GM19351 (cell line): Measurements from ENCODE around the gene CCL1.

ENCODE experiments used
- ATAC-seq: cut with Tn5 transposase; IDR thresholded peaks from one replicate; pipeline ENCODE4 v1.9.1; 2021; ENCODE audit warnings: mild to moderate bottlenecking, moderate library complexity; ENCODE audit not compliant: unreplicated experiment

CCL1 gene

DNA sequence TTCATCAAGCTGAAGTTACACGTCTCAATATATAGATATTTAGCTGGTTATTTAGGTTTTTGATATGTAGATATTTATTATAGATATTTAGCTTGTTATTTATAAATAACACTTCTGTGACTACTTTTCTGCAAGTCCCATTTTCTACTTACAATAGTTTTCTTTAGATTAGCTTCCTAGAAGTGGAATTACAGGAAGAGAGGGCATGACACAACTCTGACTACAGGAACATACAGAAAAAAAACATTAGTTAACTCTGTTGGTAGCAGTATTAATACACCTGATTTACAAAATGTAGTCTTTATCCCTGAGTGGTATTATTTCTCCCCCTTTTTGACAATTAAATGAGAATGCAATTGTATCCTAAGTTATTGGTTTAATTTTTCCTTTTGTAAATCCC lies 21.2 kb upstream of the CCL1 start:
- no peak for ATAC-seq

DNA sequence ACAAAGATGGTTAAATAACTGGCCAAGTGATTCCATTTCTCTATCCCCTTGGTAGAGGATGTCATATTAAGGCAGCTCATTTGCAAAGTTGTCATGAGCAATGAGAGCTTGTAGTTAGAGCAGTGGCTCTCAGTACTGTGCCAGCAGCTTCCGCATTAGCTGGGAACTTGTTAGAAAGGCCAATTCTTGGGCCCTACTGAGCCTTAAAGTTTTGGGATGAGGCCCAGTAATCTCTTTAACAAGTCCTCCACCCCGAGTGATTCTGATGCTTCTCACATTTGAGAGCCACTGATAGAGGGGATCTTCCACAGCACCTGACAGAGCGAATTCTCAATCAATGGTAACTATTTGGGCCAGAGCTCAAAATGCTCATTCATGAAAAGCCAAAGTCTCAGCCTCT lies 20.2 kb upstream of the CCL1 start:
- no peak for ATAC-seq

DNA sequence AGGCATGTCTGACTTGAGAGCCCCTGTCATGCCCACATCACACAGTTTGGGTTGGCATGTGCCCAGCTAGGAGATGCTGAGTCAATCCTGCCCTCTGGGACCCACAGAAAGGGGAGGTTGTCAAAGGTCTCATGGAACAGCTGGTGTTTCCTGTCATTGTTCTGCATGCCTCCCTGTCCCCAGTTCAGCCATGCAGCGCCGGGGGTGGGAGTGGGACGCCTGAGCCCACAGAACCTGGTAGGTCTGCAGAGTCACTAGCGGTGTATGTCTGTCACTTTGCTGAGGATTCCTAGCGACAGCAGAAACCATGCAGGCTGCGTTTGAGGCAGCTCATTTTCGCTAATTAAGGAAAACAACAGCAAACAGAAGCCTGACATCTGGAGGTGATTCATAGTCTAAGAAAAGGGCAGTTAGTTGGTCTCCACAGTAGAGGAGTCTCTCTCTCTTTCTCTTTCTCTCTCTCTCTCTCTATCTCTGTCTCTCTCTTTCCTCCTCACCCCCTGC lies 19.6 kb upstream of the CCL1 start:
- no peak for ATAC-seq

DNA sequence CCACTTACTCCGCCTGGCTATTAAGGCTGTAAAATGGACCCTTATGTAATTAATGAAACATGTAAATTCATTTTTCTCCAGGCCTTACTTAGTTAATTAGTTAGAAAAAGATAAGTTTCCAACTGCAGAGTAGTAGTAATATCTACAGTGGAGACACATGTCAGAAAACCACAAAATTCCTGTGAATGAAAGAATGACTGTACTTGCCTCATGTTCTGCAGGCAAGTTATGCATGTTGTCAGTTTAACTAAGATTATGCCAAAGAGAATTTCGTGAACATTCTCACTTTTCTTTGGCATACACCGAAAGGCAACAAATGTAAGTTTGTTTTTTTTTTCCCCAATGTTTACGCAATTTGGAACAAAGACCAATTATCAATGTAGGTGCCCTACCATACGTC lies 16.8 kb upstream of the CCL1 start:
- ATAC-seq, result no peak

DNA sequence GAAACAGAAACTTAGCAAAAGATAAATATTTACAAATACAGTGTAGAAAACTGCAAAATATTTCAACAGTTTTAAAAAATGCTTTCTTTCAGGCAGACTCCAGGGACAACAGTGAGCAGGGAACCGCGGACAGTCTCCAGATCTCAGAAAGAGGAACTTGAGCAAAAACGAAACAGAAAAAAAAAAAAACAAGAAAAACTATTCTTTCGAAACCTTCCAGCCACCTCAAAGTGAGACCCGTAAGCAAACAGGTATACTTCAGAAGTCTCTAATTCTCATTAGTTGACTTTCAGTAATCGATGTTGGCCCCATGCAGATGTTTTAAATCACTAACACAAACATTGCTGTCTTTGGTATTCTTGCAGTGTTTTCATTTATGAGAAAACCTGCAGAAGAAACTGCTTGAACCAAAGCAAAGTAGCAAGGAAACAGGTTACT lies 15.7 kb upstream of the CCL1 start:
- ATAC-seq, result peak; percentile 73

DNA sequence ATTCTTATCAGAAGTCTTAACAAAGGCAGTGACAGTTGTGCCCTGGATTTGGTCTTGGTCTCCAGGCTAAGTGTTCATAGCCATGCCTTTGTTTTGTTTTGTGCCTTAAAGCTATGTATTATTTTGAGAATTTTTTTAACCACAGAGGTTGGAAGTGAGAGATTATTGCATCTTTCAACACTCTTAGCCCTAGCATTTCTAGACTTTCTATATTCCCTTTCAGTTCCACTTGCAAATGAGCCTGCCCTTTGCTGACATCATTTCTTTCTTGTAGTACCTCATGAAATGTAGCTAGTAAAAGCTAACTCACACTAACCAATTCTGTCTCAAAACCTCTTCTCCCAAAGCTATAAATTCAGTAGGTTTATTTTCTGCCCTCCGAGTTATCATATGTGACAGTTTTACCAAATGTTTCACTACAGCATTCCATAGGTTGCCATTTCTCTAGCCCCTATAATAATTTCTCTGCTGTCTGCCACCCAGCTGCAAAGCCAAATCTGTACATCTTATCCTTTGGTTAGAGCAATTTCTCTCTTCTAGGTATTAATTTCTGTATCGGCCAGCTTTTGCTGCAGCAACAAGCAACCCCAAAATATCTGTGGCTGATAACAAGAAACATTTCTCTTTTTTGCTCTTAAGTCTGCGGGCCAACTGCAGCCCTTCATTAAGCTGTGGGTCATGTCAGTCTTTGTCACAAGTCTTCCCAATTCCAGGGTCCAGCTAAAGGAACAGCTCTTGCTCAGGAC lies 14.2 kb upstream of the CCL1 start:
- ATAC-seq, result peak; percentile 70

DNA sequence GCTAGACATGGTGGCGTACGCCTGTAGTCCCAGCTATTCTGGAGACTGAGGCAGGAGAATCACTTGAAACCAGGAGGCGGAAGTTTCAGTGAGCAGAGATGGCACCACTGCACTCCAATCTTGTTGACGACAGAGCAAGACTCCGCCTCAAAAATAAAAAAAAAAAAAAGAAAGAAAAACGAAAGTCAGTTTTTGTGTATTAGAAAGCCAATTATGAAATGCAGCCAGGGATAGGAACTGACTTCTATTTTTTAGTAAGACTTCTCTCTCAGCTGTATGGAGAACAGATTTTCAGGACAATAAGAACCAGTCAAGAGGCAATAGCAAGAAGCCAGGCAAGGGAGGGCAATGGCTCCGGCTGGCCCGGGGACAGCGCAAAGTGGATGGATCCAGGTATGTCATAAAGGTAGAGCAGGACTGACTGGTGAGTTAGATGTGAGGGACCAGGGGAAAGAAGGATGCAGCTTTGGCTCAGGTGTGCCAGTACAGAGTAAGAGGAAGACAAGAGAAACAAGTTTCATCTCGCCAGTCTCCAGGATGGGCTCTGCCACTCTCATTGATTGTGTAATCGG lies 12.5 kb upstream of the CCL1 start:
- ATAC-seq, result no peak

DNA sequence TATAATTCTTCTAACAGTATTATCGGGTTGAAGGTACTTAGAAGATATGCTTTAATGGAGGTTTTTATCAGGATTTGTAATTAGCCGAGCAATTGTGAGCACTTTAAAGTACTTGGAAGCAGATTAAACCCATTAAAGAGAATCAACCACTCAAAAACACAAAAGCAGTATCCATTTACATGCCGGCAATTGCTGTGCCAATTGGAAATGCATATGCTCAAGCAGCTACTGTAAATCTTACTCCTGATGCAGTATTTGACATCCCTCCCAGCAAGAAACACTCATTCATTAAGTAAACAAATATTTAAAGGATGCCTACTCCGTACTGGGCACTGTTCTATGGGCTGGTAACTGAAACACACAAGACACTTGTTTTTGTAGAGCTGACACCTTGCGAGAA lies 11.4 kb upstream of the CCL1 start:
- no peak for ATAC-seq

DNA sequence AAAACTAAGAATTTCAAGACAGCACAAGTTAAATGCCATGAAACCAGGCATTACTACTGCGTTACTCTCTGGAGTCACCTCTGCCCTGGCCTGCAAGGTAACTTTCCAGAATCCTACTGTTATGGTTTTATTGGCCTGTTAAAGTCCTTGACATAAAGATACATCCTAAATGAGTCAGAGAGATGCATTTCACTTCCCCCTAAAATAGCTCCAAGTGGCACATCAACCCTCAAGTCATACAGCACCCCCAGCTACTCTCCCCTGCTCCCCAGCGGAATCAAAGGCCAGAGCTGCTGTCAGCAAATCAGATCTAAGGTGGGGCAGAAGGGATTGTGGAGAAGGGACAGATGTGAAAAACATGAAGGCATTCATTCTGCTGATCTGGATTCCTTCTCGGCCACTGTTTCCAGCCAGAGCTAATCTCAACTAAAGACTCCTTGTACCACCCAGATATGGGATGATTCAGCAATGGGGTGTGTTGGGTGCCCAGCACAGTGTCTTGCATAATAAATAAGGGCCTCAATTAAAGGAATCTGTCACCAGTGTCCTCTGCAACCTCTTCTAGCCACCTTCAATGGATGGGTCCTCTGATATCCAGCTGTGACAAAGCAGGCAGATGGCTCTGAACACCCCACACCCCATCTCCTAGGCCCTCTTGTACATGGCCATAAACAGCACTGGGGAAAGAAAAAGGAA lies 8.5 kb upstream of the CCL1 start:
- no peak for ATAC-seq

DNA sequence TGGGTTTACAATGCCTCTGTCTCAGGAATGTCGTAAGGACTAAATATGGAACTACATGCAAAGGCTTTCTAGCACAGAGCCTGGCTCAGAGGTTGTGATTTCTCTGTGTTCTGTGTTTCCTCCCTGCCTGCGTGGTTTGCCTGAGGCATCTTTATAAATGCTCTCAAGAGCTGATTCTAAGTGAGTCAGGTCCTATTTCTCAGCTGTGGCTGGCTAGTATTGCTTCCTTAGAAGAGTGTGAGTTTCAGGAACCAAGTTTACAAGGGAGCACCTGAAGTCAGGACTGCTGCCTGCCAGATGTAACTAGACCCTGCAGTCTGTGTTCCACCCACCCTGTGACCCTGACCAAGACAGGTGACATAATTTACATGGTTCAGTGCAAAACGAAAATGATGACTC lies 8.0 kb upstream of the CCL1 start:
- ATAC-seq, result no peak

DNA sequence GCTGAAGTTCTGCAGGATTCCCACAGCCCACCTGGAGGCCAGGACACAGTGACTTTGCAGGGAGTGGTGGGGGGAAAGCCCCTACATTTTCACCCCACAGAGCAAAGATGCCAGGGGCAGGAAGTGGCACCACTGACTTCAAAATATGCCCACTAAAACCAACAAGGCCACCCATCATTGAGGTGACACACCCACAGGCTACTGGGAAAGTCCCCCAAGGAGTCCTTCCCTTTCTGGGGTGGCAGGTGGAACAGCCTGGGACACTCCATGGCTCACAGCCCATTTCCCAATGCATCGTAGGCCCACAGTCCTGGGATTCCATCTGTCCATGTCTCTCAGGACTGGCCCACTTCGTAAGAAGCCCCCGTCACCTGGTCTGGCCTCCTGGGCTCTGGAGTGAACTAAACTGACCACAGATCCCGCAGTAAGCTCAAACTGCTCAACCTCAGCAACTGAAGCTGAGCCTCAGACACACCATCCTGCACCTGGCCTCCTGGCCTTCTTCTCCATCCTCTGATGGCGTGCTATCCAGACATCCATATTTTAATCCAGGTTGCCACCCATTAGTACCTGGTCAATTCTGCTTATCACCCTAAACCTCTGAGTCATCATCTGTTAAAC lies 7.5 kb upstream of the CCL1 start:
- no peak for ATAC-seq

DNA sequence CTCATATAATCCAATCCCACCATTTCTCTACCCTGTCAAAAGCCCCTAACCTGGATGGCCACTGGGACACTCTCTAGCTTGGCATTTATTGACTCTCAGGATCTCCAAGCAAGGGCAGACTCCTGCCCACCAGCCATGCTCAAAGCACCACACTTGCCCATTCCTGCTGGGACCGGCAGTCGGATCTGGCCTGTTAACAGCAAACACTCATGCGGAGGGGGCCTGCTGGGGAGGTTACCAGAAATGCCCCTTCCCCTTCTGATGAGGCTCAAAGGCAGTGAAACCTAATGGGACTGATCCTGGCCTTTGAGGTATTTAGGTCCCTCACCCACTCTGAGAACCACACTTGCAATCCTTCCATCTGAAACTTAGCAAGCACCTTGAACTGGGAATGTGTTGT lies 6.5 kb upstream of the CCL1 start:
- no peak for ATAC-seq

DNA sequence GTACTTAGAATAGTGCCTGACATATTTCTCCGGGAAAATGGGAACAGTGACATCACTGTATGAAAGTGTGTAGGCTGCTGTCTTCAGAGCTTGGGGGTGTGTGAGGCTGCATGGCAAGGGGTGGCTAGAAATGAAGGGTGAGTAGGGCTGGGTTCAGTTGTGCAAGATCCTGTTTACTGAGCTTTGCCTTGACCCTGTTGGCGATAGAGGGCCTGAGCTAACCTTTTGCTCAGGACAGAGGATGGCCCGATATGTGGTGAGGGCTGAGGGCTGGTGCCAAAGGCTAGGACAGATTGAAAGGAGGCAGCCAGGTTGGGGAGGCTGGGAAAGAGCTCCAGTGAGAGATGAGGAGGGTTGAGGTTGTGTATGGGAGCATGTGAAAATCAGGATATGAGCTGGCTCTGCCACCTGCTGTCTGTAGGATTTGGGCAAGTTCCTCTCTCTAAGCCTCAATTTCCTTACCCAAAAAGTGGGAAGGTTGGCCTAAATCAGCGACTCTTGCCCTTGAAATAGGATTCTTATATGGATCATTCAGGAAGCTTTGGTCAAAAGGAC lies 6.0 kb upstream of the CCL1 start:
- ATAC-seq, result no peak

DNA sequence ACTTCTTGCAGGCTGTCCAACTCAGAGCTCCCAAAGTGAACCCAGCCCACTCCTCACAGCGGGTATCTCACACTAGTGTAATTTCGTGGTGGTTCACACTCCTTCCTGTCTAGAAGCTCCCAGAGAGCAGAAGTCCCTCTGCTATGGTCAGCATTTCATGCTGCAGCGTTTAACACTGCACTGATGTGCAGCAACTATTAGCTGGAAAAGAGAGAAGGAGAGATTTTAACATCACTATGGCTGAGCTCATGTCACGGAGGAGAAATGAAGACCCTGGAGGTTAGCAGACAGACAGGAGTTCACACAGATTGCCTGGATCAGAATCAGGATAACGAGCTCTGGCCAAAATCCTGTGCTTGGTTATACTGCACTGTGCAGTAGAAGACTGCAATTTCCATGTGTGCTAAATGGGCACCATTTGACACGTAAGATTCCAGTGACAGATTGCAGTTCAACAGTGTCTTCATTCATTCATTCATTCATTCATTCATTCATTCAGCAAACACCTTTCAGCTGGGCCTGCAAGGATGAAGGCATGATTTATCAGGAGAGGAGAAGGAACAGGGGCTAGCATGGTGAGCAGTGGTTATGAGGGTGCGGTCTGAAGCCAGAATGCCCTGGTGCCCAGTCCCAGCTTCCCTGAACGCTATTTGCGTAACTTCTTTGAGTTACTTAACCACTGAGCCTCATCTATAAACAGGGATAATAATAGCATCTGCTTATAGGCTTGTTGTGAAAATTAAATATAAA lies 5.3 kb upstream of the CCL1 start:
- ATAC-seq, result no peak

DNA sequence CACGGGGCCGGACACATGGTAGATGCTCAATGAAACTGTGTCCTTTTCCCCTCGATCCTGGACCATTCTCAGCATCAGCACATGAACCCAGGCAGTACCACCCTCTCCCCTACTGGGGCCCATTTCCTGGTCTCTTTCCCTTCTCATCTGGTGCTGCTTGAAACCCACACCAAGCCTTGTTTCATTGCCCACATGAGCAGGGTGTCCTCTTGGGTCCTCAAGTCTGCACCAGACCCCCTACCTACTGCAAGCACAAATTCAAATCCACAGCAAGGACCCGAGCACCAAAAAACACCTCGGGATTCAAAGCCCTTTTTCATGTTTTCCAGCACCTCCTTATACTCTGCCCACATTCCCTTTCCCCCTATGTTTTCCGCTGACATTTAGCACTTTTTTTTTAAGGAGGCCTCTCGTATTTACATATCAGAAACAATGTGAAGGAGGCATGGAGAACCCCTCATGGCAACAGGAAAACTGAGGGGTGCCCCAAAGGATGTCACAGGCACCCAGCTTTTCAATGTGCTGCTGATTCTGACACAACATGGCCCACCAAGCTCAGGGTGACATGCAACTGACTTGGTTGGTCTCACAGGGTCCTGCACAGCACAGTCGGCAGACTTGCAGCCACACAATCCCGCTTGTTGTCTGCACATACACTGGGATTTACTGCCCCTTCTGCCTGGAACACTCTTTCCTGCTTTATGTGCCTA lies 4.6 kb upstream of the CCL1 start:
- ATAC-seq, result no peak

DNA sequence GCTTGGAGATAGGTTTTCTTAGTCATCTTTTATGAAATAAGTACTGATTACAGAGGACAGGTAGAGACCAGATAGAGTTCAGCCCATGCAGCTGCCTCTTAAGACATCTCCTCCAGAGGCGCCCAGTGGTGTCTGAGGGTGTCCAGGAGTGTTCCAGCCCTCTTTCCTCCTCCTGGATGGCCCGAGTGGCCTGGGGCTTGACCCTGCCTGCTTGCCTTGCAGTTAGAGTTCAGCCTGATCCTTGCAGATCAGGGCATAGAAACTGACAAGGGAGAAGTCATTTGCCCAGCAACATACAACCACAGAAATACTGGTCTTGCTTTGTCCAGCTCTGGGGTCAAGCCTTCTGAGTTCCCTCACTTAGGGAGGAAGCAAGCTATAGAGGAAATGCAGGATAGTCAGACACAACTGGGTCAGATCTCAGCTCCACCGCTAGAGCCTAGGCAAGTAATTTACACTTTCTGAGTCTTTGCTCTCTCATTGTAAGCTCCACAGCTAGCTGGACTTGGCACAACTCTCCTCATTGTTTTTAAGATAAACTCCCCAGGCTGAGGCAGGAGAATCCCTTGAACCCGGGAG lies 3.6 kb upstream of the CCL1 start:
- no peak for ATAC-seq

DNA sequence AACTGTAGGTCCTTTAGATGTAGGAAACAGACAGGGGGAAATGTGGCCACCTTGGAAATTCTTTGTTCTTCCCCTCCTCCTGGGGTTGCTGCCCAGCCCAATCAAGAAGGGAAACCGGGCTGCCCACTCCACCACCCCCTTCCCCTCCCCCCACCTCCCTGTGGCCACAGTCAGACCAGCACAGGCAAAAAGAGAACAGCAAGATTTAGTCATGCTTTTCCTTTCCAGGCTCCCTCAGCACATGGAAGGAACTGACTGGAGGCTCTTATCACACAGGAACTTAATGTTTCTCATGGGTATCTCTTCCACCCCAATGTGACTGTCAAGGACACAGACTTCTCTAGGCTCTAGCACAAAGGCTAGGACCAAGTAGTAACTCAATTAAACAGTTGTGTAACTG lies 3.0 kb upstream of the CCL1 start:
- ATAC-seq, result no peak

DNA sequence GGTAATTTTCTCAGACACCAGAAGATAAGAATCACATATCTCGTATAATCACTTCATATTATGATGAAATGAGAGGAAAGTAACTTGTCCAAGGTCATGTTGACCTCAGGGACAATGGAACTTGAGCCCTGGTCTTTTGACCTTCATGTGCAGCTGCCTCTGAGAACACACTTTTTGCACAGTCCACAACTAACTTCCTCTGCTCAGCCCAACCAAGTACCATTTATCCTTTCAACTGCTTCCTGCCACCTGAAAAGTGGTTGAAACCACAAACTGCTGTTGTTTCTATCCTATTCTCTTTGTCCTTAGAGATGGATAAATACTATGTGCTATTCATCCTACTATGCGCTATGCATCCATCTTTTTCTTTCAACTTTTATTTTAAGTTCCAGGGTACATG lies 2.3 kb upstream of the CCL1 start:
- no peak for ATAC-seq

DNA sequence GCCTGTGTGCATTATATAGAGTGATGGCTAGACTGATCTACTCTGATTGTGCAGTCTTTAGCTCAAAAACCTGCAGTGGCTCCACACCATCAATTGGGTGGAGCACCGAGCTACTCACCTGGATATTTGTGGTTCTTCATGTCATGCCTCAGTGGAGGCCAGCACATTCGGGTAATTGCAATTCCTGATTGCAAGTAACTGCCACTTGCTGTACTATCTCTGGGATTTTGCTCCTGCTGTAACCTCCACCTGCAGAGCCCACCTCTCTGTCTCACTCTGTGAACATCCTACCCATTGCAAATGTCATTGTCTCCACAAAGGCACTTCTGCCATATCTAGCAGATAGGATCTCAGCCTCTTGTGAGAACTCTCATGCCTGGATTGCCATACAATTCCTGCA lies 1.7 kb upstream of the CCL1 start:
- ATAC-seq, result no peak
